MM.1S (cell line): Measurements from ENCODE around the gene STARD6.

Experiments
- EZH2 ChIP-seq: fragments of 300-600 bp; sonication (generic); optimal IDR thresholded peaks from 2 replicates; pipeline ENCODE3; 2017; ENCODE audit warnings: low read depth, mild to moderate bottlenecking, antibody characterized with exemption, low read length, mixed read lengths
- EZH2phosphoT487 ChIP-seq: fragments of 300-600 bp; sonication (generic); IDR thresholded peaks from 2 replicates; pipeline ENCODE4 v1.6.1; 2018; ENCODE audit warnings: antibody characterized with exemption, low read length
- TF ChIP-seq, protein P1 (sequence below): fragments of 300-600 bp; sonication (generic); IDR thresholded peaks from 2 replicates; pipeline ENCODE4 v1.5.1; 2016; ENCODE audit warnings: antibody characterized with exemption, low read length, mixed read lengths

DNA sequence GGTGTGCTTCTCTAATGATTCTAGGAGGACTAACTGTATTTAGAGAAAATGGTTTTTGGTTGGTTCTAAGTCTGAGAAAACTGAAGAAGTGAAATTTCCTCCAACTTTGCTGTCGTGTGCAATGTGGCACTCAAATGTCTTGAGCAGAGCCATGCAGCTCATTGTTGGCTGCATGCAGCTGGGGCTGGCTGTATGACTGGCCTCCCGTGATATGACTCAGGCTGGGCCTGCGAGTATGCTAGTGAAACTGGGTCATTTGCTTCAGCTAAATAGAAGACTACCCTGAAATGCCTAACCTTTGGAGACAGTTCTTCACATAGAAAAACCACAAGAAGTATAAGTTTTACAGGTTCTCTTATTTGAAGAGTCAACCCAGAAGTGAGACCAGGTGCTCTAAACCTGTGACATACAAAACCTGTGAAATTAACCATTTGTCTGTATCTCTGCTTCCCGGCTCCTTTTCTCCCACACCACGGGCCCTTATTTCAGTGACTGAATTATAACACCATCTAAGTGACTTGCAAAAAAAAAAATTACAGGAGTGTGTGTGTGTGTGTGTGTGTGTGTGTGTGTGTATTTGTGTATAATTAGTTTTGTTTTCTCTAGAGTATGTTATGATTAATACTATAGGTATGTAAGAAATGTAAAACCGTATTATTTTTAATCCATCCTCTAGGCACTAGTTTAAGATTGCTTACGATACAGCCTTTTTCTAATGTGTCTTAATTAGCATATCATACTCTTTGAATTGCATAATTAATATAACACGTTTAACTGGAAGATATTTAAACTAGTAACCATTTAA, 72.5 kb downstream of the STARD6 start:
- TF ChIP-seq EZH2 (no peak), EZH2phosphoT487 (no peak)
- TF ChIP-seq, protein P1, sequence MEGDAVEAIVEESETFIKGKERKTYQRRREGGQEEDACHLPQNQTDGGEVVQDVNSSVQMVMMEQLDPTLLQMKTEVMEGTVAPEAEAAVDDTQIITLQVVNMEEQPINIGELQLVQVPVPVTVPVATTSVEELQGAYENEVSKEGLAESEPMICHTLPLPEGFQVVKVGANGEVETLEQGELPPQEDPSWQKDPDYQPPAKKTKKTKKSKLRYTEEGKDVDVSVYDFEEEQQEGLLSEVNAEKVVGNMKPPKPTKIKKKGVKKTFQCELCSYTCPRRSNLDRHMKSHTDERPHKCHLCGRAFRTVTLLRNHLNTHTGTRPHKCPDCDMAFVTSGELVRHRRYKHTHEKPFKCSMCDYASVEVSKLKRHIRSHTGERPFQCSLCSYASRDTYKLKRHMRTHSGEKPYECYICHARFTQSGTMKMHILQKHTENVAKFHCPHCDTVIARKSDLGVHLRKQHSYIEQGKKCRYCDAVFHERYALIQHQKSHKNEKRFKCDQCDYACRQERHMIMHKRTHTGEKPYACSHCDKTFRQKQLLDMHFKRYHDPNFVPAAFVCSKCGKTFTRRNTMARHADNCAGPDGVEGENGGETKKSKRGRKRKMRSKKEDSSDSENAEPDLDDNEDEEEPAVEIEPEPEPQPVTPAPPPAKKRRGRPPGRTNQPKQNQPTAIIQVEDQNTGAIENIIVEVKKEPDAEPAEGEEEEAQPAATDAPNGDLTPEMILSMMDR = no peak
